ENCODE data around the gene CNIH2.

- TF ChIP-seq PHF8 (conservative IDR thresholded peaks at IDR 0.05; ENCODE audit: low read depth, low read length), result no peak
- TF ChIP-seq CTCF (IDR thresholded peaks at IDR 0.05; ENCODE audit: control extremely low read depth in 1 of 3, insufficient read depth in 1 of 3, low read depth in 1 of 3, low read length in 3 of 3), result no peak
- no peak for TF ChIP-seq YY1 (IDR thresholded peaks at IDR 0.05; ENCODE audit: low read depth, low read length)
- no peak for TF ChIP-seq POLR2AphosphoS5 (IDR thresholded peaks at IDR 0.05; ENCODE audit: low read depth, low read length)
- TF ChIP-seq CBX8 (IDR thresholded peaks at IDR 0.05; ENCODE audit: borderline replicate concordance, low read depth, low read length), result no peak
Measured at GRCh38 chr11:66251809-66252208, 26.2 kb upstream of the CNIH2 start.

Measured in H1 (cell line).